GM18909 (cell line): ENCODE measurements around the gene ADSS1.

ENCODE experiments used
- ATAC-seq: cut with Tn5 transposase; IDR thresholded peaks from one replicate; pipeline ENCODE4 v1.9.1; 2021; ENCODE audit warnings: mild to moderate bottlenecking; ENCODE audit not compliant: unreplicated experiment, poor library complexity

ADSS1 gene

DNA sequence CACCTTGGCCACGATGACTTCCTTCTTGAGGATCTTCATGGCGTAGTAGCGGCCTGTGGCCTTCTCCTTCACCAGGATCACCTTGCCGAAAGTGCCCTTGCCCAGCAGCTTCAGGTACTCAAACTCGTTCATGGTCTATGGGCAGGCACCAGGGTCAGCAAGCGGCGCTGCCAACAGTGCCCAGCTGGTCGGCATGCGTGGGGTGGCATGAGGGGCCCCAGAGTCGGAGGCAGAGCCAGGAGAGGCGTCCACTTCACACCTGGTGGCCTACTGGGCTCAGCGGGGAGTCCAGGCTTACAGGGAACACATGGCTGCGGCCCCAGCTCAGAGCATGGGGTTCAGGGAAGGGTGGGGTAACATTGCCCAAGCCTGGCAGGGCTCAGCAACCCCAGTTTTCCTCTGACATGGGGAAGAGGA is 51.1 kb downstream of the ADSS1 start:
- no peak for ATAC-seq

- no peak for ATAC-seq
Measured at GRCh38 chr14:104776481-104776880, 52.5 kb downstream of the ADSS1 start.

GRCh38 chr14:104776961-104777807 is 53.2 kb downstream of the ADSS1 start:
- ATAC-seq = no peak

DNA sequence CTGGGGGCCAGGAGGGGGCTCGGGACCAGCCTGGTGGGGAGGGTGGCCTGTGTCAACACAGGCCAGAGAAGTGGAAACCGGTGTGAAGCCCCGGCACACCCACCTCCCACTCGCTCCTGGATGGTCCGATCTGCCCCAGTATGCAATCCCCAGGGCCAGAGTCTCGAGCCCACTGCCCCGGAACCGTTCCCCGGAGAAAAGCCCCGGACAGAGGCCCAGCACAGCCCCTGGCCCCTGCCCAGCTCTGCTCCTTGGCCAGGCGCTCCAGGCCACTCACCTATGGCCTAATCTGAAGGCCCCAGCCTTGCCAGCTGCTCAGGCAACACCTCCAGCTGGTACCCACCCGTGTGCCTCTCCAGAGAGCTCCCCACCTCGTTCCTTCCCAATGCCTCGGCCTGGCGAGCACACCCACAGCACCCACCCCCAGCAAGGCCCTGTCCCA is 53.8 kb downstream of the ADSS1 start:
- ATAC-seq = no peak

DNA sequence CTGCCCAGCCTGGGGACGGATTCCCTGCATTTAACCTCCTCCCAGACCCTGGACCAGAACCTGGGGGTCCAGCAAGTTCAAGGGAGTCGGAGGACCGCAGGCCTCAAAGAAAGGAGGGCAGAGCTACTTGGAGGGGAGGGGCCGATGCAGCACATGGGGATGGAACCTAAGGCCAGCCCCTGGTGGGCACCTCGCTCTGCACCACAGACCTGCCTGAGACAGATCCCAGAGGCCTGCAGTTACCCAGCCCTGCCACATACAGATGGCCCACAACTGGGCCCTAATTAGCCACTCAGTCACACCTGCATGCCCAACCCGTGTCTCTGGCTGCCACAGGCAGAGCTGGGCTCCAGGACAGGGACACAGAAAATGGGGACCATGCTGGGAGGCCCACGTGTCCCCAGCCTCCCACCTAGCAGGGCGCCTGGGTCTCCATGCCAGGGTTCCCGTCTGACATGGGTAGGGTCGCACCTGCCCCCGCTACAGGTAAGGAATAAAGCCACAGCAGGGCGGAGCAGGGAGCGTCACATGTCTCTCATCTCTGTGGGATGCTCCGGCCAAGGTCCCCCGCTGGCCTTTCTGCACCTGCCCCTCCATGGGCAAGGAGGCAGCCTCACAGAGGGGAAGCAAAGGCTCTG is 54.8 kb downstream of the ADSS1 start:
- ATAC-seq = no peak

GRCh38 chr14:104779776-104780512 is 55.9 kb downstream of the ADSS1 start:
- ATAC-seq = no peak

- no peak for ATAC-seq
Measured at GRCh38 chr14:104780513-104781030, 56.5 kb downstream of the ADSS1 start.

DNA sequence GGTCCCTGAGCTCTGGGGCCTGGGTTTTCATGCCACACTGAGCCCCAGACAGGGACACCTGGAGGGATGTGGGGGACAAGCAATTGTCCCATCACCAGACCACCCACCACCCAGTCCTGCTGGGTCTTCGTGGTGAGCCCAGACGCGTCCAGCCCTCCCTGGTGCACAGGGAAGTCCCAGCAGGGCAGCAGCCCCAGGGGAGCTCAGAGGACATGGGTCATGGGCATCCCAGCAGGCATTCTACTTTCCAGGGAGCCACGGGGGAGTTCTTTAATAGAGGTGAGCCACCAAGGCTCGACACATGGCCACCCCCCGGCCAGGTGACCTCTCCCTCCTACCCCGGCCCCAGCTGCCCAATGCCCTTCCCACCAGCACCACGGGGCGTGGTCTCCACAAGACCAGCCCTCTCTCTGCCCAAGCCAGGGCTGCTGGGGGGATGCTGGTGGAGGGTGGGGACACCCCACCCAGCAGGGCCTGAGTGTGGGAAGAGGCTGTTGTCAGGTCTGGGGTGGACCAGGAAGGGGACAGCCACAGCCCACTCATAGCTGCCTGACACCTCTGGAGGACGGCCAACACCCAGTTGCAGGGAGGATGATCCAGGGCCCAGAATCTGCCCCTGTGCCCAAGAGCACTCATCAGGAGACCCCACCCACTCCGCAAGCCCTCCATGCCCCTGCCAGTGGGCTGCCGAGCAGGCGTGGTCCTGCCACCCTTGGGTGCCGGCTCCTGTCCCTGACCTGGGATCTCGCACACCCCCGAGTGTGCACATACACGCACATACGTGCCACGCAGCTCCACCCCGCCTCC is 57.4 kb downstream of the ADSS1 start:
- no peak for ATAC-seq

DNA sequence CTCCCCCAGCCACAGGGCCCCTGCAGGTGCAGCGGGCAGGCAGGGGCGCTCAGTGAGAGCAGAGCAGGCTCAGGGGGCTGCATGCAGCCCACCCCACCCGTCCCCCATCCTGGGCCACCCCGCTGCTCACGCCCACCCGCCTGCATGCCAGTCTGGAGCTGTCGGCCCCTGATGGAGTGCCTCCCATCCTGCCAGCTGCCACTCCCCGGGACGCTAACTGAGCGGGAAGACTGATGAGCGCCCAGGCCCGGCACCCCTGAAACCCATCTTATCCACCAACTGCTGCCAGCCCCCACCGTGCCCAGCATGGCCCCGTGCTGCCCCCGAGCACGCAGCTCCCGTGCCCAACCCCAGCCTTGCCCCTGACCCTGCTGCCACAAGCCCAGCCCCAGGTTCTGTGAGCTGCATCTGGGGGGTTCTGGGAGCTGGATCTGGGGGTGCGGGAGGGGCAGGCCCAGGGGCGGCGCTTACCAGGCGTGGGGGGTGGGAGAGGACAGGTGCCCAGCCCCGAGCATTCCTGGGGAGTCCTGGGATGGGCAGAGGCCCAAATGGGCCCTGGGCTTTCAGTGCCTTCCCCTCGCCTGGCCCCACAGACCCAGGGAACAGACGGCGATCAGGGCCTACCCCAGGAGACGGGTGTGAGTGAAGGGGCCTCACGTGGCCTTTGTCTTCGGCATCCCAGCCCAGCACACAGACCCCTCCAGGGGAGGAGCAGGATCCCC is 58.2 kb downstream of the ADSS1 start:
- no peak for ATAC-seq

DNA sequence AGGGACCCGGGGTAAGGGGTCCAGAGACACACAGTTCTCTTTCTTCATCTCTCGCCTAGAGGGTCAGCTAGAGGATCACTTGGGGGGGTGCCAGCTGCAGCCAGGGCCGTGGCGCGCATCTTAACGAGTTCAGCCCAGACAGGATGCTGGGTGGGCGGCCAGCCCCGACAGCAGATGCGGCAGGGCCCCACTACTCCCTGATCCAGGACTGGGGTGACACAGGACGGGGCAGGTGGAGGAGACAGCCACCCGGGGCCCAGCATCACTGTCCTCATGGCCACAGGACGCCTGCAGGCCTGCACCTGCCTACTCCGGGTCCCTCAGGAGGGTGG is 58.7 kb downstream of the ADSS1 start:
- ATAC-seq = no peak

GRCh38 chr14:104783484-104784217 is 59.6 kb downstream of the ADSS1 start:
- no peak for ATAC-seq

- ATAC-seq = no peak
Measured at GRCh38 chr14:104784218-104784568, 60.2 kb downstream of the ADSS1 start.

- ATAC-seq = no peak
Measured at GRCh38 chr14:104784846-104785707, 61.0 kb downstream of the ADSS1 start.

DNA sequence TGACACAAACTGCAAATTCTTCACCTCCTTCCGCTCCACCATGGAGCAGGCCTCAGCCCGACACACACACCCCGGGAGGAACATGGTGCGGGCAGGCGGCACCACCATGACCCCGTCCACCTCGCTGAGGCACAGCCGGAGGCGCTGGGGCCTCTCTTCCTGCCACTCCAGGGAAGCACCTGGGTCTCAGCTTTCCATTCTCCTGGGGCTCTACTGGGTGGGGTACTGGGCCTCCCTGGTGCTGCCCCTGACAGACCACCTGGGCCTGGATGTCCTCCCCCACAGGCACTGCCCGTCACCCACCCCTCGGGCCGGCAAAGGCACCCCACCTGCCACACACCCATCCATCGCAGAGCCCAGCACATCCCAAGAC is 61.7 kb downstream of the ADSS1 start:
- ATAC-seq = no peak

DNA sequence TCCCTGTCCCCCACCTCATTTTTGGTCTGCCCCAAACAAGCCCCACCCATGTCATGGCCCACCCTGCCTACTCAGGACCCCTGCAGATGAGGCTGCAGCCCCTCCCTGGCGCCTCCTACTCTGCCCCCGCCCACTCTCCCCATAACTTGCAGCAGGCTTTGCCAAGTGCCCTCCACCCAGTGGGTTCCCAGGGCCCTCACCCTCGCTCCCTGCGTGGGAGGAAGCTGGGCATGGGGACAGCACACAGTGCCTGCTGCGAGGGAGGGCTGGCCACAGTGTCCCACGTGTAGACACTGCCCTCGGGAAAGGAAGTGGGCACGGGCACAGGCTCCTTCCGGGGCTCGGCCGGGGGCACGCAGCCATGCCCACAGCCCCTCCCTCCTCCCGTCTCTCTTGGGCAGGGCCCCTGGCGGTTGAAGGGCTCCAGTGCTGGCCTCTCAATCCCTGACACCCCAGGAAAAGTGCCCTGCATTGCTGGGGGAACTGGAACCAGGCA is 62.1 kb downstream of the ADSS1 start:
- ATAC-seq = no peak

GRCh38 chr14:104786726-104787675 is 63.0 kb downstream of the ADSS1 start:
- ATAC-seq = no peak

DNA sequence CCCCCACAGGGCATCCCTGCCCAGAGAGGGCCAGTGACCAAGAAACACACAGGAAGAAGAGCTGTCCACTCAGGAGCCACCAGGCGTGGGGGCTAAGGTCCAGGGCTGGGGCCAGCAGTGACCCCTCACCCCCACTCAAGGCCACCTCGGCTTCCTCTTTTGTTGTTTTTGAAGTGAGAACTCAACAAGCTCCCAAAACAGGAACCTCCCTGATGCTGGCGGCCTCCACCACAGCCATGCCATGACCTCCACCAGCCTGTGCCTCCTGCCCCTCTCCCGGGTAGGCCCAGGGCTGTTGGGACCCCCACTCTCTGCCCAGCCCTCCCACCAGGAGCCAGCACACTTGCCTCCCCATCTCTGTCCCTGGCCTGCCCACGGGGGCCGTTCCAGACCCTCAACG is 63.7 kb downstream of the ADSS1 start:
- no peak for ATAC-seq
